OCI-LY7 (cell line): ENCODE measurements around the gene ERN2.

Source experiments
- CTCF ChIP-seq: fragments of 200-600 bp; sonication (generic); conservative IDR thresholded peaks from 2 replicates; pipeline ENCODE4 v1.5.1; 2014; ENCODE audit warnings: mild to moderate bottlenecking, antibody characterized with exemption, low read length, moderate library complexity, mixed read lengths
- EZH2phosphoT487 ChIP-seq: fragments of 200-600 bp; sonication (generic); IDR thresholded peaks from 2 replicates; pipeline ENCODE4 v1.6.1; 2018; ENCODE audit warnings: low read depth, borderline replicate concordance, mild to moderate bottlenecking, mixed run types, antibody characterized with exemption, low read length, moderate library complexity, mixed read lengths

GRCh38 chr16:23753908-23754593 lies 41.0 kb upstream of the ERN2 start:
- no peak for TF ChIP-seq CTCF
- no peak for TF ChIP-seq EZH2phosphoT487
